ENCODE results near the gene C4orf51. TPM values are rescaled to one million over a fixed set of nuclear protein-coding genes. Genes with fewer than 3 reads are reported as not detected.

C4orf51 gene
- total RNA-seq, 1 donor from 2014 or later: not detected

- Mint-ChIP-seq H3K36me3 (ENCODE audit: low read depth) (no peaks in the 10 kb centered on the region), H3K4me1 (peaks cover 4% of the 10 kb centered on the region), H3K9me3 (no peaks in the 10 kb centered on the region), H3K27ac (no peak overlapping the region), H3K4me3 (no peak overlapping the region), H3K27me3 (peaks cover 22% of the 10 kb centered on the region)
- intact Hi-C loops (cut with micrococcal nuclease): no loop called here
- no peak for TF ChIP-seq CTCF (IDR thresholded peaks at IDR 0.05)
- no peak for DNase-seq
- POLR2A ChIA-PET: no interaction called here
- ATAC-seq (ENCODE audit: low read depth): no peak
- CTCF ChIA-PET: no interaction called here
These were observed 40.0 kb downstream of the C4orf51 start for GRCh38 chr4:145719752-145720624.

- Mint-ChIP-seq H3K36me3 (ENCODE audit: low read depth) (no peaks in the 10 kb centered on the region), H3K27ac (no peak overlapping the region), H3K4me3 (no peak overlapping the region), H3K27me3 (peaks cover 24% of the 10 kb centered on the region), H3K9me3 (no peaks in the 10 kb centered on the region), H3K4me1 (peaks cover 4% of the 10 kb centered on the region)
- ATAC-seq (ENCODE audit: low read depth) (no peak), DNase-seq (no peak)
- POLR2A ChIA-PET: no interaction called here
- TF ChIP-seq CTCF (IDR thresholded peaks at IDR 0.05): no peak
- CTCF ChIA-PET: no interaction called here
- intact Hi-C loops (cut with micrococcal nuclease): no loop called here
These were observed 40.7 kb downstream of the C4orf51 start for GRCh38 chr4:145720656-145721055.

DNA sequence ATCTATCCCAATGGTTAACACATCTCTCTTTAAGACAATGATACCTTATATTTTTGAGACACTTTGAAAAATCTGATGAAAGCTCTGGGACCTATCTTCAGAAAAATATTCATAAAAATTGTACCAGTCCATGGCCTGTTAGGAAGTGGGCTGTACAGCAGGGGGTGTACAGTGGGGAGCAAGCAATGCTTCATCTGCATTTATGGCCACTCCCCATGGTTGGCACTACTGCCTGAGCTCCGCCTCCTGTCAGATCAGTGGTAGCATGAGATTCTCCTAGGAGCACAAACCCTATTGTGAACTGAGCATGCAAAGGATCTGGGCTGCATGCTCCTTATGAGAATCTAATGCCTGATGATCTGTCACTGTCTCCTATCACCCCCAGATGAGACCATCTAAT lies 42.6 kb downstream of the C4orf51 start:
- DNase-seq: no peak
- ChIA-PET POLR2A (no interaction called here), CTCF (no interaction called here)
- TF ChIP-seq CTCF (IDR thresholded peaks at IDR 0.05): no peak
- H3K27ac Mint-ChIP-seq: no peak overlapping the region
- no peak overlapping the region for H3K4me3 Mint-ChIP-seq
- no peak for ATAC-seq (ENCODE audit: low read depth)
- no peaks in the 10 kb centered on the region for H3K36me3 Mint-ChIP-seq (ENCODE audit: low read depth)
- intact Hi-C loops (cut with micrococcal nuclease): no loop called here
- H3K27me3 Mint-ChIP-seq: peaks cover 16% of the 10 kb centered on the region
- no peaks in the 10 kb centered on the region for H3K9me3 Mint-ChIP-seq
- peaks cover 4% of the 10 kb centered on the region for H3K4me1 Mint-ChIP-seq

- Mint-ChIP-seq H3K9me3 (no peaks in the 10 kb centered on the region), H3K27me3 (peaks cover 16% of the 10 kb centered on the region), H3K4me3 (no peak overlapping the region), H3K4me1 (peaks cover 4% of the 10 kb centered on the region), H3K27ac (no peak overlapping the region), H3K36me3 (ENCODE audit: low read depth) (no peaks in the 10 kb centered on the region)
- ChIA-PET CTCF (no interaction called here), POLR2A (no interaction called here)
- ATAC-seq (ENCODE audit: low read depth): no peak
- TF ChIP-seq CTCF (IDR thresholded peaks at IDR 0.05): no peak
- no peak for DNase-seq
- intact Hi-C loops (cut with micrococcal nuclease): no loop called here
These were observed 43.4 kb downstream of the C4orf51 start for GRCh38 chr4:145723336-145723735.

GRCh38 chr4:145730026-145730425 lies 50.1 kb downstream of the C4orf51 start:
- ATAC-seq (ENCODE audit: low read depth) (no peak), DNase-seq (no peak)
- POLR2A ChIA-PET: no interaction called here
- H3K27me3 Mint-ChIP-seq: peaks cover 12% of the 10 kb centered on the region
- no peaks in the 10 kb centered on the region for H3K9me3 Mint-ChIP-seq
- TF ChIP-seq CTCF (IDR thresholded peaks at IDR 0.05): no peak
- no peaks in the 10 kb centered on the region for H3K36me3 Mint-ChIP-seq (ENCODE audit: low read depth)
- CTCF ChIA-PET: no interaction called here
- no peak overlapping the region for H3K4me3 Mint-ChIP-seq
- peaks cover 11% of the 10 kb centered on the region for H3K4me1 Mint-ChIP-seq
- intact Hi-C loops (cut with micrococcal nuclease): loop anchor here (5.0 to 10.0 kb wide), 3 partner anchors 335 to 792 kb away; partner anchors contain the start of genes OTUD4 and SLC10A7
- H3K27ac Mint-ChIP-seq: no peak overlapping the region
